HG02642 (cell line): Measurements from ENCODE around the gene DAZAP2.
"Not testable (repeated sequence)": the region's sequence is repeated elsewhere in the genome, so short reads cannot be mapped to it uniquely, and the experiment has no call there.

Experiments
- ATAC-seq: cut with Tn5 transposase; IDR thresholded peaks from one replicate; pipeline ENCODE4 v1.9.1; 2021; ENCODE audit warnings: mild to moderate bottlenecking; ENCODE audit not compliant: unreplicated experiment, poor library complexity

Gene DAZAP2

GRCh38 chr12:51291603-51292513 lies 53.2 kb downstream of the DAZAP2 start:
- not testable (repeated sequence) for ATAC-seq
